Trophoblast cell (in vitro differentiated cells and primary cell): Measurements from ENCODE around the gene SHISA4.

Experiments
- DNase-seq, 2 donors: peaks; one replicate each; pipeline ENCODE4 v3.0.0-alpha.2; 2016
- H2AFZ ChIP-seq: 2 replicates; pipeline ENCODE4 v1.6.1; 2013; ENCODE audit warnings: low read length, moderate library complexity, mild to moderate bottlenecking; ENCODE audit not compliant: insufficient read depth, poor library complexity
- H2AK5ac ChIP-seq: 2 replicates; pipeline ENCODE4 v1.6.1; 2013; ENCODE audit warnings: mild to moderate bottlenecking, low read length
- H2BK120ac ChIP-seq: 2 replicates; pipeline ENCODE4 v1.6.1; 2013; ENCODE audit warnings: low read length, mild to moderate bottlenecking, moderate library complexity; ENCODE audit not compliant: insufficient read depth, poor library complexity
- H2BK12ac ChIP-seq: 2 replicates; pipeline ENCODE4 v1.6.1; 2013; ENCODE audit warnings: mild to moderate bottlenecking, low read length, moderate library complexity
- H2BK5ac ChIP-seq: 2 replicates; pipeline ENCODE4 v1.6.1; 2013; ENCODE audit warnings: low read length, low read depth, moderate library complexity, mild to moderate bottlenecking; ENCODE audit not compliant: poor library complexity
- H3K14ac ChIP-seq: 2 replicates; pipeline ENCODE4 v1.6.1; 2013; ENCODE audit warnings: mild to moderate bottlenecking, low read length
- H3K18ac ChIP-seq: 2 replicates; pipeline ENCODE4 v1.6.1; 2013; ENCODE audit warnings: mild to moderate bottlenecking, low read length
- H3K23ac ChIP-seq: 2 replicates; pipeline ENCODE4 v1.6.1; 2013; ENCODE audit warnings: low read length
- H3K27ac ChIP-seq: 2 replicates; pipeline ENCODE4 v1.5.1; 2013; ENCODE audit warnings: low read depth, mild to moderate bottlenecking, inconsistent platforms, low read length, moderate library complexity
- H3K27me3 ChIP-seq: 2 replicates; pipeline ENCODE4 v1.6.1; 2013; ENCODE audit warnings: inconsistent platforms, mild to moderate bottlenecking, low read length, moderate library complexity; ENCODE audit not compliant: insufficient read depth
- H3K36me3 ChIP-seq, 2 experiments: 1 replicate in 1 of 2; 2 replicates in 1 of 2; pipeline ENCODE4 v1.6.1; 2013; ENCODE audit warnings: low read length in 2 of 2, mild to moderate bottlenecking in 2 of 2, moderate library complexity in 1 of 2; ENCODE audit not compliant: insufficient read depth in 2 of 2, control insufficient read depth in 1 of 2
- H3K4ac ChIP-seq: 2 replicates; pipeline ENCODE4 v1.6.1; 2013; ENCODE audit warnings: low read depth, mild to moderate bottlenecking, low read length, moderate library complexity
- H3K4me1 ChIP-seq, 2 experiments: 1 replicate in 1 of 2; 2 replicates in 1 of 2; pipeline ENCODE4 v1.6.1; 2013; ENCODE audit warnings: low read length in 2 of 2, mild to moderate bottlenecking in 2 of 2, moderate library complexity in 1 of 2; ENCODE audit not compliant: insufficient read depth in 2 of 2, control insufficient read depth in 1 of 2
- H3K4me2 ChIP-seq: 2 replicates; pipeline ENCODE4 v1.6.1; 2013; ENCODE audit warnings: inconsistent platforms, mild to moderate bottlenecking, low read length, moderate library complexity
- H3K4me3 ChIP-seq: 2 replicates; pipeline ENCODE4 v1.5.1; 2013; ENCODE audit warnings: mild to moderate bottlenecking, low read depth, low read length, inconsistent platforms
- H3K79me1 ChIP-seq: one replicate; pipeline ENCODE4 v1.6.1; 2013; ENCODE audit warnings: low read length
- H3K79me2 ChIP-seq: 2 replicates; pipeline ENCODE4 v1.6.1; 2013; ENCODE audit warnings: low read length, mild to moderate bottlenecking; ENCODE audit not compliant: control insufficient read depth, insufficient read depth, poor library complexity
- H3K9ac ChIP-seq: 2 replicates; pipeline ENCODE4 v1.6.1; 2013; ENCODE audit warnings: mild to moderate bottlenecking, low read length
- H3K9me3 ChIP-seq: 2 replicates; pipeline ENCODE4 v1.6.1; 2013; ENCODE audit warnings: low read depth, mild to moderate bottlenecking, control low read depth, inconsistent platforms, low read length; ENCODE audit not compliant: insufficient read depth
- H4K12ac ChIP-seq: 2 replicates; pipeline ENCODE4 v1.6.1; 2013; ENCODE audit warnings: low read depth, mild to moderate bottlenecking, low read length, moderate library complexity
- H4K8ac ChIP-seq: 2 replicates; pipeline ENCODE4 v1.6.1; 2013; ENCODE audit warnings: low read depth, mild to moderate bottlenecking, low read length, moderate library complexity
- H4K91ac ChIP-seq: one replicate; pipeline ENCODE4 v1.6.1; 2013; ENCODE audit warnings: low read depth, mild to moderate bottlenecking, low read length, moderate library complexity
- WGBS: extraction: QIAGEN DNeasy Blood & Tissue Kit; methylation state at CpG from one replicate; pipeline ENCODE4 v1.1.7; 2013; ENCODE audit warnings: missing lambda C conversion rate; ENCODE audit not compliant: insufficient read length, insufficient coverage; ENCODE audit errors: extremely low coverage; 5-methylcytosine and 5-hydroxymethylcytosine counted together

SHISA4 gene

GRCh38 chr1:201892211-201892610 lies 3.5 kb downstream of the SHISA4 start:
- no CpG with 5 or more reads among the region's 6 CpGs for WGBS

GRCh38 chr1:201893431-201893830 lies 4.7 kb downstream of the SHISA4 start:
- Histone ChIP-seq H3K9me3 (no peaks in the 10 kb centered on the region), H3K4me2 (no peak overlapping the region), H2BK5ac (no peak overlapping the region), H3K27ac (no peak overlapping the region), H2AFZ (no peak overlapping the region), H3K23ac (no peak overlapping the region), H4K12ac (no peak overlapping the region), H4K8ac (no peak overlapping the region), H3K79me1 (peaks cover 7% of the 10 kb centered on the region), H3K18ac (no peak overlapping the region), H3K4me3 (no peak overlapping the region), H2BK120ac (no peak overlapping the region), H3K79me2 (peaks cover 4% of the 10 kb centered on the region), H3K9ac (no peak overlapping the region), H2BK12ac (no peak overlapping the region), H4K91ac (no peak overlapping the region), H3K4ac (no peak overlapping the region), H2AK5ac (no peak overlapping the region), H3K14ac (no peak overlapping the region), H3K27me3 (peaks cover 5% of the 10 kb centered on the region), H3K4me1 (peaks cover 6 to 8% of the 10 kb centered on the region in 2 experiments), H3K36me3 (peaks cover 2 to 3% of the 10 kb centered on the region in 2 experiments)
- DNase-seq: no peak
- WGBS: no CpG with 5 or more reads among the region's 3 CpGs

More at GRCh38 chr1:201892211-201892610, 3.5 kb downstream of the SHISA4 start:
- no peak for DNase-seq
- H3K9me3 ChIP-seq: no peaks in the 10 kb centered on the region
- no peak overlapping the region for H3K18ac ChIP-seq
- H3K4me3 ChIP-seq: no peak overlapping the region
- peaks cover 5% of the 10 kb centered on the region for H3K27me3 ChIP-seq
- peaks cover 10 to 11% of the 10 kb centered on the region in 2 experiments for H3K4me1 ChIP-seq
- H3K9ac ChIP-seq: no peak overlapping the region
- H3K14ac ChIP-seq: no peak overlapping the region
- no peak overlapping the region for H4K12ac ChIP-seq
- H2BK5ac ChIP-seq: no peak overlapping the region
- no peak overlapping the region for H3K27ac ChIP-seq
- H2AFZ ChIP-seq: no peak overlapping the region
- H3K23ac ChIP-seq: no peak overlapping the region
- no peak overlapping the region for H3K4ac ChIP-seq
- no peak overlapping the region for H2AK5ac ChIP-seq
- no peak overlapping the region for H4K8ac ChIP-seq
- no peak overlapping the region for H3K4me2 ChIP-seq
- peaks cover 2% of the 10 kb centered on the region in 2 experiments for H3K36me3 ChIP-seq
- H3K79me2 ChIP-seq: peaks cover 4% of the 10 kb centered on the region
- no peak overlapping the region for H4K91ac ChIP-seq
- H2BK120ac ChIP-seq: no peak overlapping the region
- H2BK12ac ChIP-seq: no peak overlapping the region
- H3K79me1 ChIP-seq: peaks cover 8% of the 10 kb centered on the region

GRCh38 chr1:201894343-201895119 lies 5.8 kb downstream of the SHISA4 start:
- Histone ChIP-seq H3K79me2 (no peaks in the 10 kb centered on the region), H2BK5ac (no peak overlapping the region), H3K9me3 (peaks cover 1% of the 10 kb centered on the region), H4K91ac (no peak overlapping the region), H4K8ac (no peak overlapping the region), H3K27me3 (peaks cover under 1% of the 10 kb centered on the region), H3K4me2 (no peak overlapping the region), H3K36me3 (peaks cover 2 to 3% of the 10 kb centered on the region in 2 experiments), H3K9ac (no peak overlapping the region), H3K4ac (no peak overlapping the region), H3K4me1 (no peaks in the 10 kb centered on the region), H3K79me1 (no peaks in the 10 kb centered on the region), H3K23ac (no peak overlapping the region), H2AFZ (no peak overlapping the region), H4K12ac (no peak overlapping the region), H2BK120ac (no peak overlapping the region), H3K27ac (no peak overlapping the region), H2AK5ac (no peak overlapping the region), H3K14ac (no peak overlapping the region), H3K4me3 (no peak overlapping the region), H2BK12ac (no peak overlapping the region), H3K18ac (no peak overlapping the region)
- no CpG with 5 or more reads among the region's 5 CpGs for WGBS
- DNase-seq: no peak

GRCh38 chr1:201895120-201895665 lies 6.5 kb downstream of the SHISA4 start:
- Histone ChIP-seq H3K9me3 (peaks cover 4% of the 10 kb centered on the region), H3K9ac (no peak overlapping the region), H3K4me1 (no peaks in the 10 kb centered on the region), H2BK5ac (no peak overlapping the region), H3K4ac (no peak overlapping the region), H3K23ac (no peak overlapping the region), H4K91ac (no peak overlapping the region), H3K79me1 (no peaks in the 10 kb centered on the region), H2AK5ac (no peak overlapping the region), H4K12ac (no peak overlapping the region), H3K4me2 (no peak overlapping the region), H3K27ac (no peak overlapping the region), H3K18ac (no peak overlapping the region), H3K79me2 (no peaks in the 10 kb centered on the region), H2BK120ac (no peak overlapping the region), H3K4me3 (no peak overlapping the region), H3K14ac (no peak overlapping the region), H2BK12ac (no peak overlapping the region), H4K8ac (no peak overlapping the region), H3K36me3 (peaks cover 2 to 3% of the 10 kb centered on the region in 2 experiments), H2AFZ (no peak overlapping the region), H3K27me3 (no peaks in the 10 kb centered on the region)
- no CpG with 5 or more reads among the region's 7 CpGs for WGBS
- no peak for DNase-seq
